HG02943 (cell line): ENCODE data around the gene DNAJC22.

Experiments
- ATAC-seq: cut with Tn5 transposase; IDR thresholded peaks from one replicate; pipeline ENCODE4 v1.9.1; 2021; ENCODE audit warnings: mild to moderate bottlenecking, low read depth, moderate library complexity; ENCODE audit not compliant: unreplicated experiment

The DNAJC22 gene

GRCh38 chr12:49342914-49343731 lies 3.6 kb upstream of the DNAJC22 start:
- ATAC-seq: no peak

GRCh38 chr12:49344486-49345050 lies 2.1 kb upstream of the DNAJC22 start:
- no peak for ATAC-seq

GRCh38 chr12:49345051-49345824 lies 1.4 kb upstream of the DNAJC22 start:
- no peak for ATAC-seq

GRCh38 chr12:49345825-49346658 lies 646 bp upstream of the DNAJC22 start:
- ATAC-seq: no peak

GRCh38 chr12:49347311-49348193 lies 864 bp downstream of the DNAJC22 start:
- no peak for ATAC-seq

- ATAC-seq: no peak
These were observed 2.1 kb downstream of the DNAJC22 start for GRCh38 chr12:49348781-49349180.

GRCh38 chr12:49349266-49349665 lies 2.6 kb downstream of the DNAJC22 start:
- no peak for ATAC-seq

GRCh38 chr12:49352351-49352750 lies 5.7 kb downstream of the DNAJC22 start:
- ATAC-seq: no peak

- no peak for ATAC-seq
These were observed 9.2 kb downstream of the DNAJC22 start for GRCh38 chr12:49355913-49356312.

- ATAC-seq: no peak
These were observed 10.5 kb downstream of the DNAJC22 start for GRCh38 chr12:49357103-49357678.

GRCh38 chr12:49358483-49359141 lies 11.9 kb downstream of the DNAJC22 start:
- no peak for ATAC-seq

GRCh38 chr12:49359671-49360070 lies 13.0 kb downstream of the DNAJC22 start:
- ATAC-seq: no peak

GRCh38 chr12:49362077-49362476 lies 15.4 kb downstream of the DNAJC22 start:
- no peak for ATAC-seq

GRCh38 chr12:49364989-49365388 lies 18.3 kb downstream of the DNAJC22 start:
- no peak for ATAC-seq

- ATAC-seq: no peak
These were observed 18.9 kb downstream of the DNAJC22 start for GRCh38 chr12:49365542-49365941.

GRCh38 chr12:49366096-49366651 lies 19.5 kb downstream of the DNAJC22 start:
- ATAC-seq: peak; percentile 15

- peak; percentile 55 for ATAC-seq
These were observed 20.1 kb downstream of the DNAJC22 start for GRCh38 chr12:49366652-49367380.
